ENCODE measurements around the gene AUNIP.

DNA sequence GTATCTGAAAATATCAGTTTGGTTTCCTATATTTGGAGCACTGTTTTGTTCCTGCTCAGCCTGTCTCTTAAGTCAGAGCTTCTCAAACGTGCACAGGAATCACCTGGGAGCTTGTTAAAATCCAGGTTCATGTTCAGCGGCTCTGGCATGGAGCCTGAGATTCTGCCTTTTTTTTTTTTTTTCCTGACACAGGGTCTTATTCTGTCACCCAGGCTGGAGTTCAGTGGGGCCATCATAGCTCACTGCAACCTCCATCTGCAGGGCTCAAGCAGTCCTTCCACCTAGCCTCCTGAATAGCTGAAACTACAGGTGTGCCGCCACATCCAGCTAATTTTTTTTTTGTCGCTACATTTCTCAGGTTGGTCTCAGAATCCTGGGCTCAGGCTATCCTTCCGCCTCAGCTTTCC, 71.5 kb downstream of the AUNIP start:
- TF ChIP-seq, protein P1, sequence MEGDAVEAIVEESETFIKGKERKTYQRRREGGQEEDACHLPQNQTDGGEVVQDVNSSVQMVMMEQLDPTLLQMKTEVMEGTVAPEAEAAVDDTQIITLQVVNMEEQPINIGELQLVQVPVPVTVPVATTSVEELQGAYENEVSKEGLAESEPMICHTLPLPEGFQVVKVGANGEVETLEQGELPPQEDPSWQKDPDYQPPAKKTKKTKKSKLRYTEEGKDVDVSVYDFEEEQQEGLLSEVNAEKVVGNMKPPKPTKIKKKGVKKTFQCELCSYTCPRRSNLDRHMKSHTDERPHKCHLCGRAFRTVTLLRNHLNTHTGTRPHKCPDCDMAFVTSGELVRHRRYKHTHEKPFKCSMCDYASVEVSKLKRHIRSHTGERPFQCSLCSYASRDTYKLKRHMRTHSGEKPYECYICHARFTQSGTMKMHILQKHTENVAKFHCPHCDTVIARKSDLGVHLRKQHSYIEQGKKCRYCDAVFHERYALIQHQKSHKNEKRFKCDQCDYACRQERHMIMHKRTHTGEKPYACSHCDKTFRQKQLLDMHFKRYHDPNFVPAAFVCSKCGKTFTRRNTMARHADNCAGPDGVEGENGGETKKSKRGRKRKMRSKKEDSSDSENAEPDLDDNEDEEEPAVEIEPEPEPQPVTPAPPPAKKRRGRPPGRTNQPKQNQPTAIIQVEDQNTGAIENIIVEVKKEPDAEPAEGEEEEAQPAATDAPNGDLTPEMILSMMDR (conservative IDR thresholded peaks at IDR 0.05; ENCODE audit: low read depth, low read length): no peak
- no peak for TF ChIP-seq EZH2 (IDR thresholded peaks at IDR 0.05; ENCODE audit: low read length, unreplicated experiment)
- no peak for TF ChIP-seq EZH2phosphoT487 (IDR thresholded peaks at IDR 0.05; ENCODE audit: borderline replicate concordance, low read length)
